NCI-H1417 treated with DMSO at 0.1 percent for 48 hours (cell line): ENCODE measurements around the gene TMEM183A.

ENCODE experiments used
- DNase-seq: peaks from one replicate; lab custom pipeline; 2025; lab: John Stamatoyannopoulos, UW

The TMEM183A gene

GRCh38 chr1:203045821-203046594 lies 38.8 kb downstream of the TMEM183A start:
- DNase-seq, result no peak

GRCh38 chr1:203046984-203047630 lies 39.9 kb downstream of the TMEM183A start:
- no peak for DNase-seq

- no peak for DNase-seq
These were observed 40.9 kb downstream of the TMEM183A start for GRCh38 chr1:203048086-203048485.

GRCh38 chr1:203048555-203049051 lies 41.4 kb downstream of the TMEM183A start:
- DNase-seq, result no peak

- no peak for DNase-seq
These were observed 41.9 kb downstream of the TMEM183A start for GRCh38 chr1:203049077-203049476.

GRCh38 chr1:203049576-203050180 lies 42.5 kb downstream of the TMEM183A start:
- DNase-seq, result no peak

GRCh38 chr1:203050826-203051225 lies 43.7 kb downstream of the TMEM183A start:
- no peak for DNase-seq

GRCh38 chr1:203051841-203052324 lies 44.7 kb downstream of the TMEM183A start:
- no peak for DNase-seq

- DNase-seq, result no peak
These were observed 45.4 kb downstream of the TMEM183A start for GRCh38 chr1:203052601-203053000.

GRCh38 chr1:203054184-203054583 lies 47.0 kb downstream of the TMEM183A start:
- no peak for DNase-seq

GRCh38 chr1:203054642-203055041 lies 47.5 kb downstream of the TMEM183A start:
- no peak for DNase-seq

GRCh38 chr1:203055161-203055799 lies 48.1 kb downstream of the TMEM183A start:
- no peak for DNase-seq

- no peak for DNase-seq
These were observed 48.8 kb downstream of the TMEM183A start for GRCh38 chr1:203056012-203056411.

- no peak for DNase-seq
These were observed 49.3 kb downstream of the TMEM183A start for GRCh38 chr1:203056516-203056915.

- DNase-seq, result no peak
These were observed 50.9 kb downstream of the TMEM183A start for GRCh38 chr1:203057911-203058675.

- DNase-seq, result no peak
These were observed 51.4 kb downstream of the TMEM183A start for GRCh38 chr1:203058676-203058935.

GRCh38 chr1:203059485-203059884 lies 52.3 kb downstream of the TMEM183A start:
- no peak for DNase-seq

GRCh38 chr1:203060115-203060514 lies 52.9 kb downstream of the TMEM183A start:
- DNase-seq, result no peak

- no peak for DNase-seq
These were observed 56.1 kb downstream of the TMEM183A start for GRCh38 chr1:203063287-203063686.

GRCh38 chr1:203065191-203065590 lies 58.0 kb downstream of the TMEM183A start:
- DNase-seq, result no peak

GRCh38 chr1:203065986-203066385 lies 58.8 kb downstream of the TMEM183A start:
- DNase-seq, result no peak

GRCh38 chr1:203066965-203067364 lies 59.8 kb downstream of the TMEM183A start:
- DNase-seq, result no peak
